Measurements from ENCODE around the gene LYPLA2.

GRCh38 chr1:23795676-23796465 is 4.9 kb downstream of the LYPLA2 start:
- TF ChIP-seq POLR2A (IDR thresholded peaks at IDR 0.05; ENCODE audit: low read depth, low read length) = no peak
- TF ChIP-seq POLR2AphosphoS5 (IDR thresholded peaks at IDR 0.05; ENCODE audit: low read depth, low read length) = no peak
- no peak for TF ChIP-seq TAF1 (IDR thresholded peaks at IDR 0.05; ENCODE audit: low read depth, low read length)
- TF ChIP-seq POU2F2 (IDR thresholded peaks at IDR 0.05; ENCODE audit: low read depth, low read length) = no peak
- TF ChIP-seq SPI1 (IDR thresholded peaks at IDR 0.05; ENCODE audit: low read depth, low read length) = no peak
- no peak for TF ChIP-seq PAX5 (IDR thresholded peaks at IDR 0.05; ENCODE audit: insufficient read depth, low read length, severe bottlenecking)
